ENCODE results near the gene CD163.
A peak's percentile ranks its signal among the peaks of the same experiment; 100 is the strongest.
"Not testable (repeated sequence)": the region's sequence is repeated elsewhere in the genome, so short reads cannot be mapped to it uniquely, and the experiment has no call there.

Gene CD163

DNA sequence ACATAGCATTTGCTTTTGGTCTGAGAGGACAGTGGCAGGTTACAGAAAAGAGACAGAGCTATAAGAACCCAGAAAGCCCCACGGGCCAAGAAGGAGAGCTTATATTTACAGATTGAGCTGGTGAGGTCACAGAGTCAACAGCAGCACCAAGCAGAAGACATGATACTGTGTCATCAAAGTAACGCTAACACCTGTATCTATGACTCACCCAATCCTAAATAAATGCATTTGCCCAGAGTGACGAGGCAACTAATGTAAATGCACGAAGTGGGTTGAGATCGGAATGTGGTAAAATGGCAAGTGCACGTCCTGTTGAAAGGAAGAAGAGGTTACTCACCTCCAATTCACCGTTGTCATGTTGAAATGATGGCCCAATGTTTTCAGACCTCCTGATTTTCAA lies 52.9 kb downstream of the CD163 start:
- Histone ChIP-seq H3K27ac (ENCODE audit: low read length) (no peak overlapping the region), H3K27me3 (ENCODE audit: control insufficient read depth in 1 of 2, insufficient read depth in 2 of 2, low read length in 2 of 2) (no peaks in the 10 kb centered on the region), H3K4me3 (ENCODE audit: low read length in 2 of 2) (no peak overlapping the region), H3K4me1 (ENCODE audit: control insufficient read depth, insufficient read depth, low read length) (no peaks in the 10 kb centered on the region), H3K36me3 (ENCODE audit: control insufficient read depth in 2 of 2, insufficient read depth in 2 of 2, low read length in 2 of 2) (no peaks in the 10 kb centered on the region), H3K9me3 (ENCODE audit: control insufficient read depth in 2 of 2, low read length in 2 of 2) (no peaks in the 10 kb centered on the region), H3K9ac (ENCODE audit: low read length in 2 of 2) (no peak overlapping the region)

DNA sequence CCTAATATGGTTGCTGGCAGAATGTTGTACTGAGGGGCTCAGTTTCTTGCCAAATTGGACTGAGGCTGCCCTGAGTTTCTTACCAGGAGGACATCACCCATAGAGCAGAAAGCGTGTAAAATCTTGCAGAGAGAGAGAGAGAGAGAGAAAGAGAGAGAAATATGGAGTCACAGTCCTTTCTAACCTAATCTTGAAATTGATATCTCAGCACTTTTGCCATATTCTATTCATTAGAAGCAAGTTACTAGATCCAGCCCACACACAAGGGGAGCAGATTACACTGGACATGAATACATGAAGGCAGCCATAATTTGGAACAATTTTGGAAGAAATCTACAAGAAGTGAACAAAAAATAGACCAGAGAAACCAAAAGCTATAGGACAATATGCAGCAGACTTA lies 55.5 kb downstream of the CD163 start:
- no peaks in the 10 kb centered on the region for H3K27me3 ChIP-seq (ENCODE audit: control insufficient read depth in 1 of 2, insufficient read depth in 2 of 2, low read length in 2 of 2)
- no peaks in the 10 kb centered on the region for H3K9me3 ChIP-seq (ENCODE audit: control insufficient read depth in 2 of 2, low read length in 2 of 2)
- no peaks in the 10 kb centered on the region for H3K4me1 ChIP-seq (ENCODE audit: control insufficient read depth, insufficient read depth, low read length)
- no peak overlapping the region for H3K4me3 ChIP-seq (ENCODE audit: low read length in 2 of 2)
- H3K36me3 ChIP-seq (ENCODE audit: control insufficient read depth in 2 of 2, insufficient read depth in 2 of 2, low read length in 2 of 2): no peaks in the 10 kb centered on the region
- H3K9ac ChIP-seq (ENCODE audit: low read length in 2 of 2): no peak overlapping the region
- H3K27ac ChIP-seq (ENCODE audit: low read length): no peak overlapping the region

DNA sequence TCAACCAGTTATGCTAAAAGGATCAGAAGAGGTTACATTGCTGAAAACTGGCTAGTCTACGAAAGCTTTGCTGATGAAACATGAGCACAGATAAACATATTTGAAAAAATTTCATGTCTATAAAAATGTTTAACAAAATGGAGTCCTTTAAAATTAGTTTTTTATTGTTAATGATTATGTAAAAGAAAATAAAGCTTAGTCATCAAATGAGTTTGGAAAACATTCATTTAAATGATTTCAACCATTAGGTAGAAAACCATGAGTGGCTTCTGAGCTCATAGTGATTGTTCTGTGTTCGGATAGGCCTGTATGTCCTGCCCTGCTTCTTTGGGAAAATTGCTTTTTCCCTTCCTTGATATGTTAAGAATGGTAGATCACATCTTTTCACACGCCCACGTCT lies 59.0 kb downstream of the CD163 start:
- Histone ChIP-seq H3K4me3 (ENCODE audit: low read length in 2 of 2) (no peak overlapping the region), H3K36me3 (ENCODE audit: control insufficient read depth in 2 of 2, insufficient read depth in 2 of 2, low read length in 2 of 2) (no peaks in the 10 kb centered on the region), H3K9me3 (ENCODE audit: control insufficient read depth in 2 of 2, low read length in 2 of 2) (no peaks in the 10 kb centered on the region), H3K27ac (ENCODE audit: low read length) (no peak overlapping the region), H3K4me1 (ENCODE audit: control insufficient read depth, insufficient read depth, low read length) (no peaks in the 10 kb centered on the region), H3K27me3 (ENCODE audit: control insufficient read depth in 1 of 2, insufficient read depth in 2 of 2, low read length in 2 of 2) (peaks cover 0 to 2% of the 10 kb centered on the region in 2 donors), H3K9ac (ENCODE audit: low read length in 2 of 2) (no peak overlapping the region)

DNA sequence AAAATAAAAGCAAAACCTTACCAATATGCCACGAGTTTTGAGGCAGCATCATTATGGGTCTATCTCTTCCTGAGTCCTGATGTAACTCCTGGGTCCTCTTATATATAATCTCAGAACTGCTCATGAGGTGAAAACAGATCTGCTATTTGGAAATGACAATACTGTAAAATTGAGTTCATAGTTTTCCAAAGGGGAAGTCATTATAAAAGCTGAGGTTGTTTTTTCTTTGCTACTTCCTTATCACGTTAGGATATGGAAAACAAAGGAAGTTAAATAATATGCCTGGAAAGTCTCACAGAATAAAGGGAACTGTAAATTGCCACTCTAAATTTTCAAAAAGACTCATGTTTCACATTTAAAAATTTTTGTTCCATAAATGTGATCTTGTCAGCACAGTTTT lies 59.5 kb downstream of the CD163 start, which contains the start of gene CD163L1:
CD163L1 (minus strand) TSS at position 78 of the 400 bp plus-strand sequence; CDS start at position 52, 26 bp downstream.
- H3K27ac ChIP-seq (ENCODE audit: low read length): no peak within 1 kb of the TSS
- no peak within 1 kb of the TSS for H3K9ac ChIP-seq (ENCODE audit: low read length in 2 of 2)
- no peaks in the 10 kb centered on the region for H3K36me3 ChIP-seq (ENCODE audit: control insufficient read depth in 2 of 2, insufficient read depth in 2 of 2, low read length in 2 of 2)
- peaks cover 0 to 2% of the 10 kb centered on the region in 2 donors for H3K27me3 ChIP-seq (ENCODE audit: control insufficient read depth in 1 of 2, insufficient read depth in 2 of 2, low read length in 2 of 2)
- no peaks in the 10 kb centered on the region for H3K9me3 ChIP-seq (ENCODE audit: control insufficient read depth in 2 of 2, low read length in 2 of 2)
- H3K4me3 ChIP-seq (ENCODE audit: low read length in 2 of 2): no peak within 1 kb of the TSS
- H3K4me1 ChIP-seq (ENCODE audit: control insufficient read depth, insufficient read depth, low read length): no peaks in the 10 kb centered on the region

DNA sequence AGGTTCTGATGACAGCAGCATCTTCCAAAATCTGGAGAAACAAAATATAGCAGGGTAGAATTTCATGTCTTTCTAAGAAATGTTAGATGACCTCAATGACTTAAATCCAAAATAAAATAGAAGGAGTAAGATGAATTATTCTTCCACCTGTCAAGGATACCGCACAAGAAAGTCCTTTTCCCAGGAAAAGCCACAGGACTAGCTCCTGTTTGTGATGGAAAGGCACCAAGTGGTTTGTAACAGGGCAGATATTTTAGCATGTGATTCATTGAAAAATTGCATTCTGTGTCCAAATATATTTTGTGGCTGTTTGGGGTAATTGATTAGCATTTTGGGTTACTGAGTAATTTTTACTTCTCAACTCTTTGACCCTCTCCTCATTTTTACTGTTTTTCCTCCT lies 62.4 kb downstream of the CD163 start:
- H3K36me3 ChIP-seq (ENCODE audit: control insufficient read depth in 2 of 2, insufficient read depth in 2 of 2, low read length in 2 of 2): no peaks in the 10 kb centered on the region
- peaks cover 2 to 4% of the 10 kb centered on the region in 2 donors for H3K27me3 ChIP-seq (ENCODE audit: control insufficient read depth in 1 of 2, insufficient read depth in 2 of 2, low read length in 2 of 2)
- no peaks in the 10 kb centered on the region for H3K4me1 ChIP-seq (ENCODE audit: control insufficient read depth, insufficient read depth, low read length)
- no peak overlapping the region for H3K9ac ChIP-seq (ENCODE audit: low read length in 2 of 2)
- no peak overlapping the region for H3K4me3 ChIP-seq (ENCODE audit: low read length in 2 of 2)
- no peaks in the 10 kb centered on the region for H3K9me3 ChIP-seq (ENCODE audit: control insufficient read depth in 2 of 2, low read length in 2 of 2)
- H3K27ac ChIP-seq (ENCODE audit: low read length): no peak overlapping the region

DNA sequence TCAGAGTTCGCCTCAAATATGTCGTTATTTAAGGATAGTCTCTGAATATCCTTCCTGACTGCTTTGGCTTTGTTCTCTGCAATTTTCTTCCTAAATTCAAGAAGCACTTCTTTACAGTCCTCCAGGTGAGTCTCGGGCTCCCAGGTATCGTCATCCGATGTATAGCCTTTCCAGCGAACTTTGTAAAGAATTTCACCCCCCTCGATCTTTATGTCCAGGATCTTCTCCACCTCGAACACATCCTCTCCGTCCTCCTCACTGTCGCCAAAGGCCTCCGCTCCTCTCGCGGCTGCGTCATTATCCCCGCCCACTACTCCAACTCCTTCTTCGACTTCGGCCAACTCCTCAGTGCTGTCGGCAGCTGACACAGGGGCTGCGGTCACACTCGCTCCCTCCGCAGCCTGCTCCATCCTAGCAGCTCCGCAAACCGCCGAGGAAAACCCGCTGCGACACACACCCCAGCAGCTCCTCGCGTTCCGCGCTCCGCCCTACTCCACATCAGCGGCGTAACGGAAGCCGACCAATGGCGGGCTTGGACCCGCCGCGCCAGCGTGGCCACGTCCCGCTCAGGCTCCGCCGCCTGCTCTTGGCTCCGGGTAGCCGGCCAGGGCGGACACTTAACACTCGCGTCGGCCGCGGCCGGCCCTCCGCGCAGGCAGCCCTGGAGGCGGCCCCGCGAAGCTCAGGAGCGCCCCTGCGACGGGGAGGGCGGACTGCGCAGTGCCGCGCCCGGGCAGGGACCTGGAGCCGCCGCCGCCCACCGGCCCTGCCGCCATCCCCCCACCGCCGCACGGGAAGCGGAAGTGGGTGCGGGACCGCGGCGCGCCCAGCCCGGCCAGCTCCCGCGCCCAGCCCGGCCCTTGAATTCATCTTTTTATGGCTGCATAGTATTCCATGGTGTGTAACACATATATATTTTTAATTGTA lies 63.7 kb downstream of the CD163 start:
- no peak overlapping the region for H3K9ac ChIP-seq (ENCODE audit: low read length in 2 of 2)
- peaks cover 2 to 4% of the 10 kb centered on the region in 2 donors for H3K27me3 ChIP-seq (ENCODE audit: control insufficient read depth in 1 of 2, insufficient read depth in 2 of 2, low read length in 2 of 2)
- peak overlapping the region; percentile 25 to 54 for H3K4me3 ChIP-seq (ENCODE audit: low read length in 2 of 2)
- no peaks in the 10 kb centered on the region for H3K9me3 ChIP-seq (ENCODE audit: control insufficient read depth in 2 of 2, low read length in 2 of 2)
- H3K27ac ChIP-seq (ENCODE audit: low read length): no peak overlapping the region
- no peaks in the 10 kb centered on the region for H3K36me3 ChIP-seq (ENCODE audit: control insufficient read depth in 2 of 2, insufficient read depth in 2 of 2, low read length in 2 of 2)
- H3K4me1 ChIP-seq (ENCODE audit: control insufficient read depth, insufficient read depth, low read length): no peaks in the 10 kb centered on the region

DNA sequence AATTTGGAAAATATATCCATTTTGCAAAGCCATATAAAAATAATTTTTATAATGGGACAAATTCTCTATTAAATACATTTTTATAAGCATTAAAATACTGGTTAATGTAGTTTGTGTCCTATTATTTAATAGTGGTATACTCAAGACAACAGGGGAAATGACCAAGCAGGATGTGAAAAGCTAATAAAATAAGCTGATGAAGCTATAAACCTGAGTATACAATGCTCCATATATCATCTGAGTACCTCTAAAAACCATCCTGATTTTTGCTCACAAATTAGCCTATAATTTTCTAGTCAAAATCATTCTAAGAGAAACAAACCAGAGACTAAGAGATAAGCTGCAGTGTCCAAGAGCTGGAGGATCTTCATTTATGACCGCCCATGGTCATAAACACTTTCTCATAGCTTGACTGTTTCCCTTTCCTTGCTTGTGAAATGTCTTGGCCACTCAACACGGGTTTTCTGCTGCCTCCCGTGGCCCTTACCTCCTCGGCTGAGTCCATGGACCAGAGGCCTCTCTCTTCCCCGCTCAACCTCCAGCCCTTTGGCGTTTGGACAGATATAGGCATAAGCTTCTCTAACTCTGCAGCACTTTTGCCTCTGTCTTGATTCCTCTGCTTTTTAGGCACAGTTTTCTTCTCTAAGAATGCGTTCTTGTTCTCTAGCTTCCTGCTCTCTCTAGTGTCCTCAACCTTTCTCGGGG lies 65.1 kb downstream of the CD163 start:
- not testable (repeated sequence) for H3K4me3 ChIP-seq (ENCODE audit: low read length in 2 of 2); H3K9ac ChIP-seq (ENCODE audit: low read length in 2 of 2); H3K27ac ChIP-seq (ENCODE audit: low read length); H3K27me3 ChIP-seq (ENCODE audit: control insufficient read depth in 1 of 2, insufficient read depth in 2 of 2, low read length in 2 of 2); H3K36me3 ChIP-seq (ENCODE audit: control insufficient read depth in 2 of 2, insufficient read depth in 2 of 2, low read length in 2 of 2); H3K4me1 ChIP-seq (ENCODE audit: control insufficient read depth, insufficient read depth, low read length); H3K9me3 ChIP-seq (ENCODE audit: control insufficient read depth in 2 of 2, low read length in 2 of 2)

DNA sequence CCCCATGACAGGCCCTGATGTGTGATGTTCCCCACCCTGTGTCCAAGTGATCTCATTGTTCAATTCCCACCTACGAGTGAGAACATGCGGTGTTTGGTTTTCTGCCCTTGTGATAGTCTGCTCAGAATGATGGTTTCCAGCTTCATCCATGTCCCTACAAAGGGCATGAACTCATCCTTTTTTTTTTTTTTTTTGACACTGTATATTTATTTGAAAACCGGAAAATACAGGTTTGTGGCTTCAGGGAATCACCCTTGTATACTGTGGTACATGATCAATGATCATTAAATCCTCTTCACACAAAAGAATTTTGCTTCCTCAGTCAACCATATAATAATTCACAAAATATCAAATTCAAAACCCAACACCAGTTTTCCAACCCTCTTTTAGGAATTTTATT lies 66.1 kb downstream of the CD163 start:
- H3K27me3 ChIP-seq (ENCODE audit: control insufficient read depth in 1 of 2, insufficient read depth in 2 of 2, low read length in 2 of 2); H3K9me3 ChIP-seq (ENCODE audit: control insufficient read depth in 2 of 2, low read length in 2 of 2); H3K27ac ChIP-seq (ENCODE audit: low read length): not testable (repeated sequence)

DNA sequence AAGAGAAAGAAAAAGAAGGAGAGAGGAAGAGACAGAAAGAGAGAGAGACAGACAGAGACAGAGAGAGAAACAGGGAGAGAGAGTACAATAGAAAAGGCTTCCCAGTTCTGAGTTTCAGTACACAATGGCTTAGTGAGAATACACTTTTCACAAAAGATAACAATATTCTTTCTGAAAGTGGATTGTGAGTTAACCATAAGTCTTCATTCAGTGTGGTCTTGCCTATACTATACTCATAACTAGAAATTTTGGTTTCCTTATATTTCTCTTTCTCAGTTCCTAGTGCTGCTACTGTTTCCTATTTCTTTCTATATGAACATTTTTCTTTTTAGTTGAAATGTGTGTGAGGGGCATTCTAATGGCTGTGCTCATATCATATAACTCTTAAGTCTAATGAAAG lies 68.9 kb downstream of the CD163 start:
- peaks cover 0 to 4% of the 10 kb centered on the region in 2 donors for H3K27me3 ChIP-seq (ENCODE audit: control insufficient read depth in 1 of 2, insufficient read depth in 2 of 2, low read length in 2 of 2)
- no peaks in the 10 kb centered on the region for H3K9me3 ChIP-seq (ENCODE audit: control insufficient read depth in 2 of 2, low read length in 2 of 2)
- H3K9ac ChIP-seq (ENCODE audit: low read length in 2 of 2): no peak overlapping the region
- H3K4me1 ChIP-seq (ENCODE audit: control insufficient read depth, insufficient read depth, low read length): no peaks in the 10 kb centered on the region
- no peak overlapping the region for H3K27ac ChIP-seq (ENCODE audit: low read length)
- H3K36me3 ChIP-seq (ENCODE audit: control insufficient read depth in 2 of 2, insufficient read depth in 2 of 2, low read length in 2 of 2): no peaks in the 10 kb centered on the region
- no peak overlapping the region for H3K4me3 ChIP-seq (ENCODE audit: low read length in 2 of 2)

More for the DNA sequence above, 66.1 kb downstream of the CD163 start:
- not testable (repeated sequence) for H3K9ac ChIP-seq (ENCODE audit: low read length in 2 of 2); H3K36me3 ChIP-seq (ENCODE audit: control insufficient read depth in 2 of 2, insufficient read depth in 2 of 2, low read length in 2 of 2); H3K4me1 ChIP-seq (ENCODE audit: control insufficient read depth, insufficient read depth, low read length); H3K4me3 ChIP-seq (ENCODE audit: low read length in 2 of 2)

DNA sequence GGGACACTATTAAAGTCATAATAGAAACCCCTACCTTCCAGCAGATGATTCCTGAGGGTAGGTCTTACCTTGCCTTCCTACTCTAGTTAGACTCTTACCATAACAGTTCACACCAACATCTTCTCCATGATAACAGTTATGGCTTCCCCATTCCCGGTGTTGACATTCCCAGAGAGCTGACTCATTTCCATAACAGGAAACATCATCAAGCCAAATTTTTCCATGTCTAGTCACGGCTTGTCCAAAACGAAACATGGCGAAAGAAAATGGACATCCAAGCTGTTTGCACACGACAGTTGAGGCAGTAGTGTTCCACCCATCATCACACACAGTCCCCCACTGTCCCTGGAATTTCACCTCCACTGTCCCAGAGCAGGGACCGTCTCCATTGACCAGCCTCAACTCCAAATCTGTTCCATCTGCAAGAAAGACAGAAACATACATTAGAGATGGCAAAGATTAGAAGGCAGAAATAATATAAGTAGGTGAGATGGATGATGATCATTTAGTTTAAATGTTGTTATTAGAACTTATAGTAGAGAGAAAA lies 70.2 kb downstream of the CD163 start:
- Histone ChIP-seq H3K9ac (ENCODE audit: low read length in 2 of 2) (no peak overlapping the region), H3K27me3 (ENCODE audit: control insufficient read depth in 1 of 2, insufficient read depth in 2 of 2, low read length in 2 of 2) (no peaks in the 10 kb centered on the region), H3K4me1 (ENCODE audit: control insufficient read depth, insufficient read depth, low read length) (no peaks in the 10 kb centered on the region), H3K9me3 (ENCODE audit: control insufficient read depth in 2 of 2, low read length in 2 of 2) (no peaks in the 10 kb centered on the region), H3K27ac (ENCODE audit: low read length) (no peak overlapping the region), H3K4me3 (ENCODE audit: low read length in 2 of 2) (no peak overlapping the region), H3K36me3 (ENCODE audit: control insufficient read depth in 2 of 2, insufficient read depth in 2 of 2, low read length in 2 of 2) (no peaks in the 10 kb centered on the region)

Data from stomach smooth muscle (tissue), 2 donors.